ENCODE results near the gene FCHO2.

FCHO2 gene

DNA sequence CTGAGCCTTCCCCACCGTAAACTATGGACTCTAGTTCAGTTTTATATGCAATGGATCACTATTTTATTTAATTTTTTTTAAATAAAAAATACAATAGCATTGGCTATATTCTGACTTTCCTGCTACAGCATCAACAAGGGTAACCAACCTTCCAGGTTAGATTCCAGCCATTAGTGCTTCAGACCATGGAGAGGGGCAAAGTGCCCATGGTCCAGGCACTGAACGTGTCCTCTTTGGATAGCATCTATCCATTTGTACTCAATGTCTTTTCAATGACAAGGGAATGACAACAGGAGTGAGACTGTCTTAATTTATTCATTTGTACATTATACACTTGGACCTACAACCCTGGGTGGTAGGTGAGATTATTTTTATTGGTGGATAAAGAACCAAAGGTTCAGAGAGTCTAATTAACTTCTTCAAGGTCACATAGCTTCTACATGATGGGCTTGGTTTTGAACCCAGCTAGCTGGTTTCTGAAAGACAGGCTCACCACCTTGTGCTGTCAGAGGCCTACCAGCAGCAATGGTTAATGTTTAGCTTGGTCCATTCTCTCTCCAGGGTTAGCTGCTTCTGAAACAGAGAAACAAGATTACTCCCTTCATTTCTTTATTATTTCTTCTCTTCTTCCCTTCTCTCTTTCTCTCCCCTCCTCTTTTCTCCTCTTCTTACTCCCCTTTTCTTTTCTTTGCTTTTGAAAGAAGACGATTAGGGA lies 176.0 kb downstream of the FCHO2 start:
- in situ Hi-C loops (cut with MboI; ENCODE audit: low sequenced_read_pairs), result no loop called here

DNA sequence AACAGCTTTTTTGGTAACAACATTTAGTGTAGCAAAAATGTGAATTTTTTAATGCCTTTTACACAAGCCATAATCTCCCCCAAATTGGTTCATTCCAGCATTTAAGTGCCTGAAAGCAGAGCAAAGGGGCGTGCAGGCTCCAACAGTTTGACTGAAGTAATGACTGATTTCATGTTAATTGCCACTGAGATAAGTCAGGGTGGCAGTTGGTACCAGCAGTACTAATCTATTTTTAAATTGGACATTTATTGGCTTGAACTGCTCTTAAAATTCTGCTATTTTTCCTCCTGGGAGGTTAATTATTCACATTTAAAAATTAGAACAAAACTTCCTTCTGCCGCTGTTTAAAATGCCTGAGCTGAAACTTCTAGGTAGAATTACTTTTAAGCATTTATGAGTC lies 176.9 kb downstream of the FCHO2 start:
- in situ Hi-C loops (cut with MboI; ENCODE audit: low sequenced_read_pairs), result no loop called here

DNA sequence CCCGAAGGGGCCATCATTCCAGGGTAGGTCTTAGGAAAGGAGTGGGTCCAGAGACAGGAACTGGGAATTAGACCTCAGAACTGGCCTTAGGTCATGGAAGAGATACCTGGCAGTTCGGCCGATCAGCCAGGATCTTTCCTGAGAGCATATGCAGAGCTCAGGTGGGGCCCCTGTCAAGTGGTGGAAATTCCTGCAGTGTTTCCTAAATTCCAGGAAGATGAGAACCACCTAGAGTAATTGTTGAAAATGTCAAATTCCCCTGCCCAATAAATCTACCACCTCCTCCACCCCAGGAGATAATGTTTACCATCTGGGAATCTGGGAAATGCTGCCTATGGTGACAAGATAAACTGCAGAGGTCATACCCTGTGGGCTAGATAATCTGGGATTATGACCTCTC lies 179.2 kb downstream of the FCHO2 start:
- in situ Hi-C loops (cut with MboI; ENCODE audit: low sequenced_read_pairs), result no loop called here

DNA sequence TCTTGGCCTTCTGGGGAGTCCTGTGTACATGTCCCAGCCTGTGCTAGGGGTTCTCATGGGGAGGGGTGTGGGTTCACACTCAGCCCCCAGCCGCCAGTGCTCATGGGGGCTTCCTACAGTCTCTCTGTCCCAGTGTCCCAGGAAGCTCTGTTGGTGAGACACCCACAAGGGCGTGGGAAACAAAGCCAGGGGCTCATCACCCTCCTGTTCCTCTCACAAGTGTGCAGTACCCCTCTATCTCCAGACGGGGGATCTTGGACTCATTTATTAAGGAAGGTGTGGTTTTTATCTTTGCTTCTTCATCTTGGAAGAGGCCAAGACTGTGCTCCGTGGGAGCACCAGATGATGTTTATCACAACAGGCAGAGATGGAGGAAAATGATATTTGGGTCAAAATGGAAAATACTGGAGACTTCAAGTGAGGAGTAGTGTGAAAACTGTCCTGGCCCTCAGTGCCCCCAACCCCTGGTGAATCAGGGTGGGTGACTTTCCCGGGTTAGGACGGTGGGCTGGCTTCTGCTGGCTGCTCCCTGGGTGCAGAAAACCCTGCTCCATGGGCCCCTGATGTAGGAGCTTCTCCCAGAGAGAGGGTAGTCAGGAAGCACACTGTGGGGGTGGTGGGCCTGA lies 179.7 kb downstream of the FCHO2 start:
- in situ Hi-C loops (cut with MboI; ENCODE audit: low sequenced_read_pairs), result no loop called here

DNA sequence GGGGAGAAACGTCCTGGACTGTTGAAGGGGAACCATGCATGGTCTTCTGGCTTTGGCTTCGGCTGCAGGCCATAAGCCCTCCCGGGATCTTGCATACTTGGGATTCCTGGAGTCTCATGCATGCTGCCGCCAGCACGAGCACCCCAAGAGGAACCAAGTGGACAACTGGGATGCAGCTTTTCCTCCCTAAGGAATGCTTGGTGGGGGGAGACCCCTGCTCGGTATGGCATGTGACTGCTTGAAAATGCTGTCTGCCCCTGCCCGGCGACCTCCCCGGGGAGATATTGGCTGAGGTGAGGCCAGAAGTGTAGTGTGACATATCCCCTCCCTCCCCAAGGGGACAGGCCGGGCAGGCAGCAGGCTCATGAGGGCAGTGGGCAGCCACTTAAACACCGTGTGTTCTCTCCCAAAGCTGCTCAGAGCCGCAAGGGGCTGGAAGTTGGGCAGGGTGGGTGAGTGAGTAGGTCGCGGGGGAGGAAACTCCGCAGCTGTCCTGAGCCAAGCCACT lies 180.3 kb downstream of the FCHO2 start:
- in situ Hi-C loops (cut with MboI; ENCODE audit: low sequenced_read_pairs), result no loop called here

DNA sequence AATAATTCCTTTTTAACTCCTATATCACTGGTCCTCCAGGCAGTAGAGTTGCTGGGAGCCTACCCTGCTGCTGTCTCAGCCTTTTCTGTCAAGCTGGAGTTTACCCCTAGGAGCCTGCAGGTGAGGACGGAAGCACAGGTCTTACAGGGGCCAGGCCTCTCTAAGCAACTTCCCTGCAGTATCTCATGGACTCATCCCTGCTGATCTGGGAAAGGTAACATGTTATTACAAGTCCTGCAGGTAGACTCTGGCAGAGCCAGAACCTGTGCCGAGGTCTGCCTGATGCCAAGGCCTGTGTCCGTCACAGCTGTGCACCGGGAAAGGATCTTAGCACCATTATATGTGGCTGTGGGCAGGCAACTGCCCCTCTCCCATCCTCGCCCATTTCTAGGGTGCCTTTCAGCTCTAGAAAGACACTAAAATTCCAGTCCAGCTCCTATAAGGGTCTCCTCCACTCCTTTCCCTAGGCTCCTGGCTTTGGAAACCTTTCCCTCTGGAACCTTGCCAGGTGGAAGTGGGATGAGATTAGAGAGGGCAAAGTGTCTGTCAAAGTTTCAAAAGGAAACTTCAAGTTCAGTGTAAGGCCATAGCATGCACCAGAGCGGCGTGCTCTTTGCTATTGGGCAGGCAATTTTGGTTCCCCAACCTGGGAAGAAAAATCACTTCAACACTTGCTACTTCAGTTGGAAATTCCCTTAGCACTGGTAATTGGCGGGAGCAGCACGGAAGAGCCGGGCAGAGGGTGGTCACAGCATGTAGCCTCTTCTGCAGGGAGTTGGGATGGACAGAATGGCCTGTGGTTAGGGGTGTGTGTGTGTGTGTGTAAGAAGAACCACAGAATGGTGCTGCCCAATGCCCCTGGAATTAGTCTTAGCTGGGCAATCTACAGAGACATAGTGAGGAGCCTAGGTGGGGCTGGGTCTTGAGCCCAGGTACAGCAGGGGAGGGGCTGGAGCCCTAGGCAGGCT lies 182.0 kb downstream of the FCHO2 start:
- in situ Hi-C loops (cut with MboI; ENCODE audit: low sequenced_read_pairs), result no loop called here

DNA sequence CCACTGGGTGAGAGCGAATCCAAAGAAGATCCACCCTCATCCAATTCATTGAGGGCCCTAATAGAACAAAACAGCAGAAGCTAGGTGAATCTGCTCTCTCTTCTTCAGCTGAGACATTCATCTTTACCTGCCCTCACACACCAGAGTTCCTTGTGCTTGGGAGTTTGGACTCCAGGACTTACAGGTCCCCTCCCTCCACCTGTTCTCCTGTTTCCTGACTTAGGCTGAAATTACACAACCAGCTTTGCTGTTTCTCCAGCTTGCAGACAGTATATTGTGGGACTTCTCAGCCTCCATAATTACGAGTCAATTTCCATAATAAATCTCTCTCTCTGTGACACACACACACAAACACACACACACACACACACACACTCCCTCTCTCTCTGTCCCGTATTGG lies 183.6 kb downstream of the FCHO2 start:
- in situ Hi-C loops (cut with MboI; ENCODE audit: low sequenced_read_pairs), result no loop called here

Measured in HL-60/S4 treated with phorbol 12-myristate 13-acetate at 8.2 ng/mL for 4 days and 3 days (cell line).